ENCODE data around the gene ARHGAP15. TPM values are rescaled to one million over a fixed set of nuclear protein-coding genes. Genes with fewer than 3 reads are reported as not detected.
"Not testable (repeated sequence)": the region's sequence is repeated elsewhere in the genome, so short reads cannot be mapped to it uniquely, and the experiment has no call there.

Gene ARHGAP15
- polyA plus RNA-seq, 1 donor from 2014 or later: 0.30 TPM

DNA sequence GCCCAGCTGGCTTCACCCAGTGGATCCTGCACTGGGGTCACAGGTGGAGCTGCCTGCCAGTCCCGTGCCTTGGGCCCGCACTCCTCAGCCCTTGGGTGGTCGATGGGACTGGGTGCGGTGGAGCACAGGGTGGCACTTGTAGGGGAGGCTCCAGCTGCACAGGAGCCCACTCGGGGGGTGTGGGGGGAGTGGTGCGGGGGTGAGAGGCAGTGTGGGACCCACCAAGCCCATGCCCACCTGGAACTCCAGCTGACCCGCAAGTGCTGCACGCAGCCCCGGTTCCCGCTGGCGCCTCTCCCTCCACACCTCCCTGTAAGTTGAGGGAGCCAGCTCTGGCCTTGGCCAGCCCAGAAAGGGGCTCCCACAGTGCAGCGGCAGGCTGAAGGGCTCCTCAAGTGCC is 39.7 kb upstream of the ARHGAP15 start:
- H3K27ac ChIP-seq (ENCODE audit: low read length); H3K9me2 ChIP-seq (ENCODE audit: insufficient read depth, low read length); H3F3A ChIP-seq (ENCODE audit: insufficient read depth, low read length, poor library complexity, severe bottlenecking); H3K27me3 ChIP-seq (ENCODE audit: insufficient read depth, low read depth, low read length); H2AFZ ChIP-seq (ENCODE audit: low read depth, low read length); H3K4me3 ChIP-seq (ENCODE audit: low read length); H3K79me2 ChIP-seq (replicated peaks; ENCODE audit: insufficient read depth, low read length); H3K4me2 ChIP-seq (ENCODE audit: low read length); H3K9me3 ChIP-seq (ENCODE audit: low read length); H3K36me3 ChIP-seq (ENCODE audit: insufficient read depth, low read length); H3K9ac ChIP-seq (ENCODE audit: low read length); H4K20me1 ChIP-seq (ENCODE audit: insufficient read depth): not testable (repeated sequence)

DNA sequence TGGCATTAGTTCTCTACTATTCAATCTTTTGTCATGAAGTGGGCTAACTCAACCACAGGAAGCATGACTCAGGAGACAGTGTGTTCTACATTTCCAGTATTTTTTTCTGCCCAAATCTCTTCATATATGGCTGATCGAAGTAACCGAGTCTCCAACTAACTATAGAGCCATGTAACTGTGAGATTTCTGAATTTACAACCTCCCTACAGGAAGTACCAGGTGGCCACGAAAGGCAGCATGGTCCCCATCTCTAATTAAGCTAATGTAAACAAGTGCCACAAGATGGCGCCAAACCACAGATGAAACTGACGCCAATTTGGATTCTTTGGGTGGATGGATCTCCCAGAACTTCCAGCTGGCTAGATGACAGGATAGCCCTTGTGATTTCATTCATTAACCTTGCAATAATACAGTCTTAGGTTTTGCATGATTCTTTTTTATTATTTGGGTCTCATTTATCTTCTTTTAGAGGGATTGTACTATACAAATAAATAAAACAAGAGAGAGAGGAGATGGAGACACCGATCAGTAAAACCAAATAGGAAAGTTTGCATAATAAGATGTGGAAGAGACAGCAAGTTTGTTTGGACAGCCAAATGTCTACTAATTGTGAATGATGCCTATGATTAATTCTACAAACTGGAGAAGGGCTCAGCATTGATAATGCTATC is 18.3 kb upstream of the ARHGAP15 start:
- no peaks in the 10 kb centered on the region for H3K27me3 ChIP-seq (ENCODE audit: insufficient read depth, low read depth, low read length)
- H3K36me3 ChIP-seq (ENCODE audit: insufficient read depth, low read length): no peaks in the 10 kb centered on the region
- no peak overlapping the region for H3K27ac ChIP-seq (ENCODE audit: low read length)
- no peak overlapping the region for H3K4me3 ChIP-seq (ENCODE audit: low read length)
- no peaks in the 10 kb centered on the region for H3K79me2 ChIP-seq (replicated peaks; ENCODE audit: insufficient read depth, low read length)
- H3F3A ChIP-seq (ENCODE audit: insufficient read depth, low read length, poor library complexity, severe bottlenecking): no peaks in the 10 kb centered on the region
- no peak overlapping the region for H3K9ac ChIP-seq (ENCODE audit: low read length)
- H2AFZ ChIP-seq (ENCODE audit: low read depth, low read length): no peak overlapping the region
- no peaks in the 10 kb centered on the region for H3K9me3 ChIP-seq (ENCODE audit: low read length)
- no peak overlapping the region for H3K4me2 ChIP-seq (ENCODE audit: low read length)
- no peaks in the 10 kb centered on the region for H3K9me2 ChIP-seq (ENCODE audit: insufficient read depth, low read length)
- TF ChIP-seq, protein P1, sequence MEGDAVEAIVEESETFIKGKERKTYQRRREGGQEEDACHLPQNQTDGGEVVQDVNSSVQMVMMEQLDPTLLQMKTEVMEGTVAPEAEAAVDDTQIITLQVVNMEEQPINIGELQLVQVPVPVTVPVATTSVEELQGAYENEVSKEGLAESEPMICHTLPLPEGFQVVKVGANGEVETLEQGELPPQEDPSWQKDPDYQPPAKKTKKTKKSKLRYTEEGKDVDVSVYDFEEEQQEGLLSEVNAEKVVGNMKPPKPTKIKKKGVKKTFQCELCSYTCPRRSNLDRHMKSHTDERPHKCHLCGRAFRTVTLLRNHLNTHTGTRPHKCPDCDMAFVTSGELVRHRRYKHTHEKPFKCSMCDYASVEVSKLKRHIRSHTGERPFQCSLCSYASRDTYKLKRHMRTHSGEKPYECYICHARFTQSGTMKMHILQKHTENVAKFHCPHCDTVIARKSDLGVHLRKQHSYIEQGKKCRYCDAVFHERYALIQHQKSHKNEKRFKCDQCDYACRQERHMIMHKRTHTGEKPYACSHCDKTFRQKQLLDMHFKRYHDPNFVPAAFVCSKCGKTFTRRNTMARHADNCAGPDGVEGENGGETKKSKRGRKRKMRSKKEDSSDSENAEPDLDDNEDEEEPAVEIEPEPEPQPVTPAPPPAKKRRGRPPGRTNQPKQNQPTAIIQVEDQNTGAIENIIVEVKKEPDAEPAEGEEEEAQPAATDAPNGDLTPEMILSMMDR (IDR thresholded peaks at IDR 0.05; ENCODE audit: poor library complexity, severe bottlenecking): peak; percentile 77
- peak; percentile 76 for TF ChIP-seq RAD21 (conservative IDR thresholded peaks at IDR 0.05)
- TF ChIP-seq MXI1 (conservative IDR thresholded peaks at IDR 0.05; ENCODE audit: poor library complexity, severe bottlenecking): no peak
- peak; percentile 77 for TF ChIP-seq SMC3 (conservative IDR thresholded peaks at IDR 0.05; ENCODE audit: poor library complexity)
- H4K20me1 ChIP-seq (ENCODE audit: insufficient read depth): no peaks in the 10 kb centered on the region

DNA sequence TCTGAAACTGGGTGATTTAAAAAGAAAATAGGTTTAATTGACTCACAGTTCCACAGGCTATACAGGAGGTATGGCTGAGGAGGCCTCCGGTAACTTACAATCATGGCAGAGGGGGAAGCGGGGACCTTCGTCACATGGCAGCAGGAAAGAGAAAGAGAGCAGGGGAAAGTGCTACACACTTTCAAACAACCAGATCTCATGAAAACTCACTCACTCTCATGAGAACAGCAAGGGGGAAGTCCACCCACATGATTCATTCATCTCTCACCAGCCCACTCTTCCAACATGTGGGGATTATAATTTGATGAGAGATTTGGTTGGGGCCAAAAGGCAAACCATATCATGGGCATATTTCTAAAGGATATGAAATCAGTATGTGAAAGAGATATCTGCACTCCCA is 12.0 kb upstream of the ARHGAP15 start:
- no peaks in the 10 kb centered on the region for H3F3A ChIP-seq (ENCODE audit: insufficient read depth, low read length, poor library complexity, severe bottlenecking)
- H3K79me2 ChIP-seq (replicated peaks; ENCODE audit: insufficient read depth, low read length): no peaks in the 10 kb centered on the region
- H3K9me2 ChIP-seq (ENCODE audit: insufficient read depth, low read length): no peaks in the 10 kb centered on the region
- no peak overlapping the region for H3K4me3 ChIP-seq (ENCODE audit: low read length)
- H3K9ac ChIP-seq (ENCODE audit: low read length): no peak overlapping the region
- H3K36me3 ChIP-seq (ENCODE audit: insufficient read depth, low read length): no peaks in the 10 kb centered on the region
- H4K20me1 ChIP-seq (ENCODE audit: insufficient read depth): no peaks in the 10 kb centered on the region
- no peaks in the 10 kb centered on the region for H3K9me3 ChIP-seq (ENCODE audit: low read length)
- H3K27ac ChIP-seq (ENCODE audit: low read length): no peak overlapping the region
- TF ChIP-seq SMC3 (conservative IDR thresholded peaks at IDR 0.05; ENCODE audit: poor library complexity) (no peak), EP300 (conservative IDR thresholded peaks at IDR 0.05; ENCODE audit: poor library complexity, severe bottlenecking) (no peak)
- TF ChIP-seq, protein P1 (IDR thresholded peaks at IDR 0.05; ENCODE audit: poor library complexity, severe bottlenecking): no peak
- no peak overlapping the region for H3K4me2 ChIP-seq (ENCODE audit: low read length)
- H2AFZ ChIP-seq (ENCODE audit: low read depth, low read length): no peak overlapping the region
- H3K27me3 ChIP-seq (ENCODE audit: insufficient read depth, low read depth, low read length): no peaks in the 10 kb centered on the region
